GM18868 (cell line): ENCODE data around the gene TRAPPC14.

Source experiments
- ATAC-seq: cut with Tn5 transposase; IDR thresholded peaks from one replicate; pipeline ENCODE4 v1.9.1; 2021; ENCODE audit warnings: mild to moderate bottlenecking, moderate library complexity; ENCODE audit not compliant: unreplicated experiment

The TRAPPC14 gene

GRCh38 chr7:100173806-100174495 lies 15.4 kb upstream of the TRAPPC14 start:
- ATAC-seq, result no peak

GRCh38 chr7:100171840-100172239 lies 13.3 kb upstream of the TRAPPC14 start:
- no peak for ATAC-seq

GRCh38 chr7:100171087-100171681 lies 12.7 kb upstream of the TRAPPC14 start:
- no peak for ATAC-seq

- ATAC-seq, result no peak
These were observed 11.8 kb upstream of the TRAPPC14 start for GRCh38 chr7:100170101-100170897.

GRCh38 chr7:100169147-100169850 lies 10.8 kb upstream of the TRAPPC14 start:
- ATAC-seq, result no peak

- no peak for ATAC-seq
These were observed 9.4 kb upstream of the TRAPPC14 start for GRCh38 chr7:100167912-100168323.

- ATAC-seq, result no peak
These were observed 8.7 kb upstream of the TRAPPC14 start for GRCh38 chr7:100166970-100167911.

GRCh38 chr7:100166317-100166940 lies 7.9 kb upstream of the TRAPPC14 start:
- no peak for ATAC-seq

GRCh38 chr7:100163871-100164270 lies 5.3 kb upstream of the TRAPPC14 start:
- ATAC-seq, result no peak

- no peak for ATAC-seq
These were observed 4.5 kb upstream of the TRAPPC14 start for GRCh38 chr7:100163006-100163531.

- ATAC-seq, result no peak
These were observed 1.5 kb upstream of the TRAPPC14 start for GRCh38 chr7:100160067-100160466.

GRCh38 chr7:100159099-100159623 lies 638 bp upstream of the TRAPPC14 start:
- ATAC-seq, result no peak

- ATAC-seq, result no peak
These were observed 942 bp downstream of the TRAPPC14 start for GRCh38 chr7:100157334-100158228.

GRCh38 chr7:100157069-100157333 lies 1.5 kb downstream of the TRAPPC14 start:
- no peak for ATAC-seq

GRCh38 chr7:100156331-100157068 lies 2.0 kb downstream of the TRAPPC14 start:
- ATAC-seq, result peak; percentile 39

- no peak for ATAC-seq
These were observed 2.8 kb downstream of the TRAPPC14 start for GRCh38 chr7:100155553-100156317.
